Activated CD4-positive, alpha-beta T cell treated with anti-CD3 and anti-CD28 coated beads for 36 hours (primary cell): ENCODE results near the gene NEDD9. TPM values are rescaled to one million over a fixed set of nuclear protein-coding genes. Genes with fewer than 3 reads are reported as not detected.

Source experiments
- ATAC-seq: fragments of 200-7000 bp; cut with Tn5 transposase; one replicate; pipeline ENCODE4 v1.10.0; 2021; ENCODE audit warnings: mild to moderate bottlenecking, moderate library complexity
- CTCF ChIA-PET: fragments of 350-600 bp; sonication (Branson Sonifier 250); formaldehyde crosslinking; loops from one replicate; lab custom pipeline; 2021; ENCODE audit warnings: antibody characterized with exemption; lab: Charles Lee
- POLR2A ChIA-PET: fragments of 350-600 bp; sonication (Branson Sonifier 250); formaldehyde crosslinking; loops from one replicate; lab custom pipeline; 2021; ENCODE audit warnings: antibody characterized with exemption, inconsistent platforms; lab: Charles Lee
- DNase-seq: peaks from one replicate; pipeline ENCODE4 v3.0.0-alpha.2; 2020
- H3K27ac Mint-ChIP-seq: one replicate; pipeline ENCODE4 v1.8.0; 2021; ENCODE audit warnings: mixed read lengths
- H3K27me3 Mint-ChIP-seq: one replicate; pipeline ENCODE4 v1.8.0; 2021; ENCODE audit warnings: mixed read lengths
- H3K36me3 Mint-ChIP-seq: one replicate; pipeline ENCODE4 v1.8.0; 2021; ENCODE audit warnings: low read depth, mixed read lengths
- H3K4me1 Mint-ChIP-seq: one replicate; pipeline ENCODE4 v1.8.0; 2021; ENCODE audit warnings: mixed read lengths
- H3K4me3 Mint-ChIP-seq: one replicate; pipeline ENCODE4 v1.8.0; 2021; ENCODE audit warnings: mild to moderate bottlenecking, moderate library complexity, mixed read lengths
- H3K9me3 Mint-ChIP-seq: one replicate; pipeline ENCODE4 v1.8.0; 2021; ENCODE audit warnings: low read depth, mixed read lengths
- intact Hi-C, 2 experiments: fragments of 100-400 bp; cut with DNase I in 1 of 2; cut with micrococcal nuclease in 1 of 2; formaldehyde crosslinking; loops; one replicate each; pipeline versions ENCODE4 v1.14.2 to v1.15.1; 2022 to 2024; cut with DNase I, micrococcal nuclease
- total RNA-seq, 2 experiments: library from RNA; stranded (reverse); gene quantifications; one replicate each; pipeline ENCODE4 v1.2.3, GENCODE V29; 2021

Gene NEDD9
- total RNA-seq, 2 experiments from 2014 or later, result 23.6 to 27.3 TPM

DNA sequence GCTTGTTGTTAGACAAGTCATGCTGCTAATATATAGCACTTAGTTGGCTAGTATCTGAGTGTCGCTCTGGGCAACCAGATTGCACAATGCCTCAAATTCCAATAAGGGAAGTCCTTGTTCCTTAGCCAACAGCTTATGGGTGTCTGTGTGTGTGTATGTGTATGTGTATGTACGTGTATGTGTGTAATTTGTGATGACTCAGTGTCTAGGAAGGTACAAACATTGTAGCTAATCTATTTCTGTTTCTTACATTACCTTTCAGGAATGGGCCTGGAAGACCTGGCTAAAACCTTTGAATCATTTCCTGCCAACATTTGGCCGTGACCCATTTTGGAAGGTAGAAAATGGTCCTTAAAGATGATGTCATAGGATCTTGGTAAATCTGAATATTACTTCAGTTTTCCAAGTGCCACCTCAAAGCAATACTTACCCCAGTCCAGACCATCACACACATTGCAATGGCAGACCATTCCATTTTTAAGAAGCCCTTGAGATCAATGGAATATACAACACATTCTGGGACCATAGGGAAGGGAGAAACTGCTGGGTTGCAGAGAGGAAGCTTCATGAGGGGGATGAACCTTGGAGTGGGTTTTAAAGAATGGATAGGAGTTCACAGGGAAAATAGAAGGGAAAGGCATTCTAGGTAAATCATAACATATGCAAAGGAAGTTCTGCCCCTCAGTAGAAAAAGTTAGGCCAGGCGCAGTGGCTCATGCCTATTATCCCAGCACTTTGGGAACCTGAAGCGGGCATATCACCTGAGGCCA is 25.1 kb downstream of the NEDD9 start:
- CTCF ChIA-PET, result interaction anchor here (0.5 to 0.7 kb wide), 3 partner anchors 16 to 369 kb away, joined by 3 to 4 read pairs (median 4); no protein-coding TSS in a partner anchor
- intact Hi-C loops, result no loop called here
- H3K27me3 Mint-ChIP-seq, result no peaks in the 10 kb centered on the region
- DNase-seq (no peak), ATAC-seq (no peak)
- POLR2A ChIA-PET, result no interaction called here
- no peak overlapping the region for H3K4me3 Mint-ChIP-seq
- H3K4me1 Mint-ChIP-seq, result peaks cover 48% of the 10 kb centered on the region
- H3K36me3 Mint-ChIP-seq, result peaks cover 43% of the 10 kb centered on the region
- H3K9me3 Mint-ChIP-seq, result no peaks in the 10 kb centered on the region
- no peak overlapping the region for H3K27ac Mint-ChIP-seq

DNA sequence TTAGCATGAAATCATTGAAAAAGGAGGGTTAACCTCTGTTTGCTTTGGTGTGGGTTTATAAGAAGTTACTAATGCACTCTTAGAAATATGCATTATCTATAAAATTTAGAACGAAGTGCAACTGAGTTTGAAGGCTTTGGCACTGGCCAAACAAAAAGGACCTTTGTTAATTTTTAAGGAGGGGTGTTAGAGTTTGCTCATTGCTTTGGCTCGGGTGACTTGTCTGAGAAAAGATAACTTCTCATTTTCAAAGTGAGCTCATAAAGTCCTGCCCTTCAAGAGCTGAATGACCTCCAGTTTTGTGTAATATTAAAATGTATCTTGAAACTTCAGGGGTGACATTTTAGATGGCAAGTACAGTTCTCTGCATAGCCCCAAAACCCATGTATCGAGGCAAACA is 25.9 kb downstream of the NEDD9 start:
- CTCF ChIA-PET, result interaction anchor here (0.5 kb wide), 1 partner anchor 269 kb away, joined by 4 read pairs; no protein-coding TSS in a partner anchor
- DNase-seq (no peak), ATAC-seq (no peak)
- no peak overlapping the region for H3K4me3 Mint-ChIP-seq
- POLR2A ChIA-PET, result no interaction called here
- intact Hi-C loops, result no loop called here
- peaks cover 41% of the 10 kb centered on the region for H3K4me1 Mint-ChIP-seq
- H3K9me3 Mint-ChIP-seq, result no peaks in the 10 kb centered on the region
- no peak overlapping the region for H3K27ac Mint-ChIP-seq
- H3K27me3 Mint-ChIP-seq, result no peaks in the 10 kb centered on the region
- H3K36me3 Mint-ChIP-seq, result peaks cover 37% of the 10 kb centered on the region

DNA sequence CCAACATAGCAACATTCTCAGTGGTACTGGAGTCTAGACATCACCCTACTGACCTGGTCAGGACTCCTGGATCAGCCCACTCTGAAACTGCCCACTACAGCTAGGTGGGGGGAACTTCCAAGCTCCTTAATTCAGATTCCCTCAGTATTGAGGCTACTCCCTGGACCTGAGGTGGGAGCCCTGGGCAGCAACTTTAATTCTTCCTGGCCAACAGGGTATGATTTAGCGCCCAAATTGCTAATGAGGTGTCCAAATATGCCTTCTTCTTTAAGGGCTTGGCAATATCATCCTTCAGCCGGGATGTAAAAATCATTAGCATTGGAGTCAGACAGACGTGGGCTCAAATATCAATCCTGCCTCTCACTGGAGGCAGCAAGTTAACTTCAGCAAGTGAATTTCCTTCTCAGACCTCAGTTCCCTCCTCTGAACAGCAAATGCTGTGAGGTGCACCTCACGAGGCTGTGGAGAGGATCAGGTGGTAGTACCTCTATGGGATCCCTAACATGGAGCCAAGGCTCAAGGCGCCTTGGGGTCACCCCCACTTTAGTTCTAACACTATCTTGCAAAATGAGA is 27.6 kb downstream of the NEDD9 start:
- Mint-ChIP-seq H3K27ac (no peak overlapping the region), H3K4me1 (peaks cover 47% of the 10 kb centered on the region), H3K9me3 (no peaks in the 10 kb centered on the region), H3K36me3 (peaks cover 45% of the 10 kb centered on the region), H3K27me3 (no peaks in the 10 kb centered on the region), H3K4me3 (no peak overlapping the region)
- DNase-seq (no peak), ATAC-seq (no peak)
- CTCF ChIA-PET, result no interaction called here
- POLR2A ChIA-PET, result no interaction called here
- intact Hi-C loops, result no loop called here

DNA sequence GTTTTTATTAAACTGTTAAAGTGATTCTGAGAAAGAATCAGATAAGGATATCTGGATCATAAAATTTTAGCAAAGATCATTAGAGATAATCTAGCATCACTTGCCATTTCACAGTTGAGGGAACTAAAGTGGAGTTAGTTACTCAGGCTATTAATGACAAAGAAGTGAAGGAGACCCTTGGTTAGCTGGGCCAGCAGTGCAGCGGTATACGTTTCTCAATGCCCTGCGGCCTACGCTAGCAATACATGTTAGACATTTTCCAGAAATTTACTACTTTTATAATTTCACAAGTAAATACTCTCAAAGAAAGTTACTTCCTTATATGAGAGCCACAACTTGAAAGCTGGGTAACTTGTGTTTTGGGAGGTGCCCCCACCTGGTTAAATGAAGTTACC is 28.5 kb downstream of the NEDD9 start:
- H3K9me3 Mint-ChIP-seq, result no peaks in the 10 kb centered on the region
- intact Hi-C loops, result no loop called here
- H3K4me1 Mint-ChIP-seq, result peaks cover 52% of the 10 kb centered on the region
- H3K4me3 Mint-ChIP-seq, result no peak overlapping the region
- H3K36me3 Mint-ChIP-seq, result peaks cover 45% of the 10 kb centered on the region
- ATAC-seq, result no peak
- POLR2A ChIA-PET, result no interaction called here
- peak overlapping the region; percentile 39 for H3K27ac Mint-ChIP-seq
- no peak for DNase-seq
- CTCF ChIA-PET, result interaction anchor here (1.5 kb wide), 1 partner anchor 29 kb away, joined by 4 read pairs; no protein-coding TSS in a partner anchor
- H3K27me3 Mint-ChIP-seq, result no peaks in the 10 kb centered on the region

DNA sequence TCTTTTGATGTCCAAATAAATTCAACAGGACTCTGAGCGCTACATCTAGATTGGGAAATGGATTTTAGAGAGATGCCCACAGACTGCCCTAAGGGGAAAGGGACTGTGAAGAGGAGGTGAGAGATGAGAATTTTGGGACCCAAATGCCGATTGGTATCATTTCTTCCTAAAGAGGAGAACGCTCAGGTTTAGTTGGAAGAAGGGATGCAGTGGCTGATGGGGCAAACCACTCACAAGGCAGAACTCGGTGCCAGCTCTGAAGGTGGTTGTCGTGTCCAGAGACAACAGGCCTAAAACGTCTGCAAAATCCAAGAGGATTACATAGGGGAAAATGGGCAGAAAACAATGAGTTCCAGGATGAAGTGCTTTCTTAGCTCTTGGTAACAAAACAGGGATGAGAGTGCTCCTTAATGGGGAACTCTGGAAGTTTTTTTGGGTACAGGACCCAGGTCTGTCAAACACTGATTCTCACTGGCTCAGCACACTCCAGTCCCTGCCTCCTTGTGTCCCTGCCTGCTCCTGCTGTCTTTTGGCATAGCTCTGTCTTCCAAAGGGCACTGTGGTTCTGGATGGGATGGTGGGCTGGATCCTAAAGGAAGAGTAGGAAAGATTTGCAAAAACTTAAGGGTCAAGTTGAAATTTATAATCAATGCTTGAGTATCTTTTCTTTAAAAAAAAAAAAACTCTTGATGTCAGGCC is 29.0 kb downstream of the NEDD9 start:
- ChIA-PET CTCF (interaction anchor here (0.7 to 1.5 kb wide), 3 partner anchors 29 to 32 kb away, joined by 3 to 4 read pairs (median 3); partner anchors contain the start of gene NEDD9), POLR2A (interaction anchor here (0.7 kb wide), 1 partner anchor 289 kb away, joined by 3 read pairs; no protein-coding TSS in a partner anchor)
- ATAC-seq (no peak), DNase-seq (no peak)
- peaks cover 46% of the 10 kb centered on the region for H3K36me3 Mint-ChIP-seq
- intact Hi-C loops, result no loop called here
- H3K27me3 Mint-ChIP-seq, result no peaks in the 10 kb centered on the region
- H3K4me3 Mint-ChIP-seq, result no peak overlapping the region
- H3K27ac Mint-ChIP-seq, result peak overlapping the region; percentile 86
- no peaks in the 10 kb centered on the region for H3K9me3 Mint-ChIP-seq
- H3K4me1 Mint-ChIP-seq, result peaks cover 55% of the 10 kb centered on the region

DNA sequence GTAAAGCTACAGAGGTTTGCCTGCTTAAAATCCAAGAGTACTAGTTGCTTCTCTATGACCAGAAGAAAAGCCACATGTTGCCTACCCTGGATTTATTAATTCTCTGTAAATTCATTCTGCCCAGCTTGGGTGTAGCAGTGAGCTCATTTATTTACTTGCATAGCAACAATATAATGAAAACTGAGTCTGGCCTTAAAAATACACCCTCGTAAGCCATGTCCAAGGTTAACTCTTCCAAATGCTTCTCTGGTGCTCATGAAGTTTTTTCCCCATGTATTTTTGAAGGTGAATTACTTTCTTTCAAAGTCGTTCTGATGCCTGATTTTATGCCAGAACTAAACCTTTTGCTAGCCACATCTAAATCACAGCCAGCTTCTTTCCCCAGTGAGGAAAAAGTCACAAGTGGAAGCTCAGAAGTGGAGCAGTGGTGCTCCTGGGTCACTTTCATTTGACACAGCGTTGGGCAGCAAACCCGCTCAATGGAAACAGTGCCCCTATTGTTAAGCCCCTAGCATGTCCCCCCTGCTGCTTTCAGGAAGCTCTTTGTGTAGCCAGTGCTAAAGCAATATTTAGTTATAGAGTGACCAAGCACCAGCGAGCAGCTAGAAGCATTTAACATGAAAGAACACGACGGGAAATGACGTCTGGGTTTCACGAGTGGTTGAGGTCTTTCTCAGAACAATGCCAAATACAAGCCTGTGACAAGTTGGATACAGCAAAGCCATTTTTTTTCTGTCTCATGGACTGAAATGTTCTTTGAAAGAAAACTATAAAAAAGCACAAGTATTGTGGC is 29.8 kb downstream of the NEDD9 start:
- peak; percentile 37 for DNase-seq
- intact Hi-C loops, result no loop called here

DNA sequence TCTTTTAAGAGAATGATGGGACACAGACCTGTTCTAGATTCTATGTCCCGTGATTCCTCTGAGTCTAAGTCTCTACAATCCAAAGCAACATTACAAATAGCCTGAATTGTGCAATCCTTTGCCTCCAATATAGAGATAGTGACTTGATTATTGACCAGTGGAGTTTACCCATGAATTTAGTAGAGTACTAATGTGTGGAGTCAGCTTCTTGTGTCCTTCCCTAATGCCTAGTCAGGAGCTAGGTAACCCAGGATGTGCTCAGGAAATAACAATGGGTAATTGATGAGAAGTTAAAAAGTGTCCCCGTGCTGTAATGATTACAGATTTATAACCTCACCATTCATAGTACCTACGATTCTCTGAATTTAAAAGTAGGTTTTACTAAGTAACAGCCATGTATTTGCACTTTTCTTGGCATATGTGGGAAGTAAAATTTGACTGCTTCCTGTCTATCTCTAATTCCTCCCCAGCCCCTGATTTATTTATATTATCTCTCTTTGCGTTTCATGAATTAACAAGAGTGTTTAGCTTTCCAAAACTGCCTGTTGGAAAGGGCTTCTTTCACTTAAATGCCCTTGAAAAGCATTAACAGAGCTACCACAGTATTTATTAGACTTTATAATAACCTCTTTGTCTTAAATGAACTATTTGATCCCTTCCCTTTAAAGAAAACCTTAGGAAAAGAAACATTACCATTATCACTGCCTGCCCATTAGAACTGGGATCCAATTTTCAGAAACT is 30.5 kb downstream of the NEDD9 start:
- Mint-ChIP-seq H3K36me3 (peaks cover 49% of the 10 kb centered on the region), H3K4me3 (no peak overlapping the region), H3K27me3 (no peaks in the 10 kb centered on the region), H3K27ac (no peak overlapping the region), H3K9me3 (no peaks in the 10 kb centered on the region), H3K4me1 (peaks cover 46% of the 10 kb centered on the region)
- DNase-seq, result no peak
- no peak for ATAC-seq
- intact Hi-C loops, result no loop called here
- ChIA-PET POLR2A (interaction anchor here (0.6 kb wide), 1 partner anchor 116 kb away, joined by 3 read pairs; no protein-coding TSS in a partner anchor), CTCF (interaction anchor here (0.6 to 1.4 kb wide), 4 partner anchors 11 to 369 kb away, joined by 3 to 4 read pairs (median 3); no protein-coding TSS in a partner anchor)

More for the DNA sequence above, 29.8 kb downstream of the NEDD9 start:
- H3K4me1 Mint-ChIP-seq, result peaks cover 54% of the 10 kb centered on the region
- ATAC-seq, result peak; percentile 30
- H3K27ac Mint-ChIP-seq, result peak overlapping the region; percentile 86
- H3K9me3 Mint-ChIP-seq, result no peaks in the 10 kb centered on the region
- CTCF ChIA-PET, result interaction anchor here (0.6 to 1.5 kb wide), 7 partner anchors 10 to 368 kb away, joined by 3 to 4 read pairs (median 3); partner anchors contain the start of gene NEDD9
- POLR2A ChIA-PET, result interaction anchor here (0.7 kb wide), 1 partner anchor 290 kb away, joined by 3 read pairs; no protein-coding TSS in a partner anchor
- H3K4me3 Mint-ChIP-seq, result no peak overlapping the region
- no peaks in the 10 kb centered on the region for H3K27me3 Mint-ChIP-seq
- peaks cover 48% of the 10 kb centered on the region for H3K36me3 Mint-ChIP-seq

DNA sequence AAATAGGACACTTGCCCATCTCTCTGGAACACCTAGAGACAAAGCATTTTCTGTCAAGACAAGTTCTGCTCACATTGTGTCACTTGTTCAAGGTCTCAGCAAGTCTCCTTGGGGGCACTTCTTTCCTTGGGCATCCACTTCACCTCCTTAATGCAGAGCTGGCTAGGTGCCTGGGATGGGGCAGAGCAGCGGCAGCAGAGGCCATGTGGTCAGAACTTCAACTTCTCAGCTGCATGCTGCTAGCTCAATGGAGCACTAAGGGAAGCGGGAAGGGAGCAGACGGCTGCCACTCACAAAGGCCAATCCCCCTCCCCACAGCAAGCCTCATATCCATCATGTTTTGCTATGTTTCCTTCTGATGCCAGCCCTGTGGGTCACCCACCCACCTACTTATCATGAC is 31.5 kb downstream of the NEDD9 start:
- Mint-ChIP-seq H3K27me3 (no peaks in the 10 kb centered on the region), H3K36me3 (peaks cover 50% of the 10 kb centered on the region), H3K9me3 (no peaks in the 10 kb centered on the region), H3K4me3 (no peak overlapping the region), H3K4me1 (peaks cover 45% of the 10 kb centered on the region), H3K27ac (peak overlapping the region; percentile 21)
- ATAC-seq (no peak), DNase-seq (no peak)
- POLR2A ChIA-PET, result no interaction called here
- intact Hi-C loops, result no loop called here
- CTCF ChIA-PET, result no interaction called here

DNA sequence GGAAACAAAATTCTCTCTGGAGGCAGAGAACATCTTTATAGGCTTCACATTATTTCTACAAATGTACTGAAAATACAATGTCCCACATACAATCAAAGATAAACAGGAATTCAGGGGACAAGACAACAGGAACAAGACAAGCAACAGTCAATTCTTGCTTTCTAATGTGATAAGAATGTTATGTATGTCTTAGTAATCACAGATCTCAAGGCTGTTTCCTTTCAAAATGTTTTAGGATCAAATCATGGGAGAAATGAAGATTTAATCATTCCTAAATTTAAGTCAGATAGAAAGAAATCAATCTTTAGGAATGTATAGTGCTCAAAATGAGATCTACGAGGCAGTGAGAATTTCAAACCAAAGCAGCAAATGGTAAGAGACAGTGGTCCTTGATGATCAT is 32.1 kb downstream of the NEDD9 start:
- ATAC-seq (no peak), DNase-seq (no peak)
- Mint-ChIP-seq H3K27ac (no peak overlapping the region), H3K27me3 (no peaks in the 10 kb centered on the region), H3K36me3 (peaks cover 47% of the 10 kb centered on the region), H3K9me3 (no peaks in the 10 kb centered on the region), H3K4me3 (no peak overlapping the region), H3K4me1 (peaks cover 45% of the 10 kb centered on the region)
- POLR2A ChIA-PET, result no interaction called here
- intact Hi-C loops, result no loop called here
- CTCF ChIA-PET, result interaction anchor here (1.0 to 3.3 kb wide), 3 partner anchors 11 to 296 kb away, joined by 4 to 11 read pairs (median 10); no protein-coding TSS in a partner anchor
